ENCODE measurements around the gene TGFBR1. TPM values are rescaled to one million over a fixed set of nuclear protein-coding genes. Genes with fewer than 3 reads are reported as not detected.

Gene TGFBR1
- total RNA-seq, 1 donor from 2014 or later: 11.9 TPM

DNA sequence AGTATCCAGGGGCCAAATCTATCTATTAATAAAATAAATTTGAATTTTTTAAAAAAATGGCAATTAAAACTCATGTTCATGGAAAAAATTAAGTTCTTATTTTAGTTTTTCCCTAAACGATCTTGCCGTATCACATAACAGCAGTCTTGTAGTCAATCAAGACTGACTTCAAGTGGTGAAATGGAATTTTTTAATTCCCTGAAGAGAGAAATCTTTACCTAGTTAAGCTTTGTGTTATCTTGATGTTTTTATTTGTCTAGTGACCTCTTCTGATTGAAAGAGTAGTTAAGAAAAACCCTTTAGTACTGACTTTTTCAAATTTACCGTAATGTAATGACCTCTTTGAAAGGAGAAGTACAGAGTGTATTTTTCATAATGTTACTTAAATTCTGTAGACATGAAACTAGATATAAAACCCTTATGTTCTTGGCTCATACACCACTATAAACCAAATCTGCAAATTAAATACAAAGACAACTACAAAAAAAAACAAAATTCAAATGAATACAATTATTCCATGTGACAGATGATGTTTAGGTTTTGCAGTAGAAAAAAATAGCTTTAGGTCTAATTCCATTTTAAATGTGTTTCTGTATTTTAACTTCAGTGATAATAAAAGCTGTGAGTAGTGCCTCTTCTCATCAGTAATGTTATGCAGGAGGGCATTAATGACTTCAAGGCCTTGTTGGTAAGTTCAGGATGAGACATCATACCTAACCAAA is 19.8 kb downstream of the TGFBR1 start:
- DNase-seq (no peak), ATAC-seq (ENCODE audit: poor library complexity) (no peak)
- intact Hi-C loops (cut with DNase I): no loop called here

DNA sequence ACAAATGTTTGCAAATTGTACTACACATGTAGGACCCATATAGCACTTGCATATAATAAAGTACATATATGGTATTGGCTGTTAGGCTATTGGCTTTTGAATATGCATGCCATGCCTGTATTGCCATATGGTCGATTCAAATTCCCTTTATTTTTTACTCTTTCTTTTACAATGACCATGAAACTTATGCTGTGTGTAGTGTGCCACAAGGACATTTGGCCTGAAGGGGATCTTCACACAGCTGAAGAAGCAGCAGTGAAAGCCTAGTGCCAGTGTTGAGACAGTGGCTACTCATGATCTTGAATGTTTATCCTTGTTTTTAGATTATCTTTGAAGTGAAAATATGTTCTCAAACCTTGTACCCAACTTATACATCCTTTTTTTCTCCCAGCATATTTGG is 20.5 kb downstream of the TGFBR1 start:
- intact Hi-C loops (cut with DNase I): no loop called here
- DNase-seq (no peak), ATAC-seq (ENCODE audit: poor library complexity) (no peak)

DNA sequence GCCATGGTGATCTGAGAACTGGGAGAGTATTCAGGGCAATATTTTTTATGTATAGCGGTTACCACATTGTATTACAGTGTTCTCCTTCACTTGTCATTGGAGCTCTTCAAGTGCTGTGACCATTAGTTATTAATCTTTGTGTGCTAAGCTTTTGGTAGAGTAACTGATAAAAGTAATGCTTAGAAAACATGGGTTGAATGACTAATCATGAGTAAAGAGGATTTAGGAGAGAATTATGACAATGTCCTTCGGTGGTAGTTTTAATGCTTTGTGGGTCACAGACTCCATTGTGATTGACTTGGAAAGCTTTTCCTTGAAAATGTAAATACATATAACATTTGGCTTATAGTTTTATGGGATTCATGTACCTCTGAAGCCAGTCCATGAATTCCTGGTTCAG is 21.4 kb downstream of the TGFBR1 start:
- intact Hi-C loops (cut with DNase I): no loop called here

DNA sequence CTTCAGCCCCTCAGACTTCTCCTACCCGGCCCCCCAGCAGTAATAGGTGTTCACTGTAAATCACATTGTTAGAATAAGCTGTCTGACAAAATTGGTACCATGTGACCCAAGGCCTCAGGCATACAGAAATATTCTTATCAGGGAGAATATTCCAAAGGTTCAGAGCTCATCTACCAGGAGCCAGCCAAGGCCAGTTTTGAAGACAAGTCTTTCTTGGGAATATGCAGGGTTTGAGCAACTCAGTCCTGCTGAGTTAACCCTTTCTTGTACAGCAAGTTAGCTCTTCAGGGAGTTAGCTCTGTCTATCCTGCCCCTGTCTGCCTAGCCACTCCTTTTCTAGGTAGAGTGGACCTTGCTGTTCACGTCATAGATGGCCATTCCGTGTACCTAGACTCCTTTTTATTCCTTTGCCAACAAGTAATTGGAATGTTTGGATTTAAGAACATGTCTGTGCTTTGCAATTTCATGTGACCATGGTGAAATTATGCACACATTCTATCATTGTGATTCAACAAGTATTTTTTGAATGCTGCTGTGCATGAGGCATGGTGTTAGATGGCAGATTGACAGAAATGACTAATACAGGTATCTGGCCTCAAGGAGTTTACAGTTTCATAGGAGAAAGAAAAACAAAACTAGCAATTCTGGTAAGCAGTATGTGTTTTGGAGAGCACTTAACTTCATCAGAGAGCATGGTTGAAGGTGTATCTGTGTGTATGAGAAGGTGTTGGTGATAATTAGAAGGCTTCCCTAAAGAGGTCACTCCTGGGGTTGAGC is 22.6 kb downstream of the TGFBR1 start:
- DNase-seq (no peak), ATAC-seq (ENCODE audit: poor library complexity) (no peak)
- intact Hi-C loops (cut with DNase I): no loop called here

More for the DNA sequence above, 21.4 kb downstream of the TGFBR1 start:
- ATAC-seq (ENCODE audit: poor library complexity) (no peak), DNase-seq (no peak)

DNA sequence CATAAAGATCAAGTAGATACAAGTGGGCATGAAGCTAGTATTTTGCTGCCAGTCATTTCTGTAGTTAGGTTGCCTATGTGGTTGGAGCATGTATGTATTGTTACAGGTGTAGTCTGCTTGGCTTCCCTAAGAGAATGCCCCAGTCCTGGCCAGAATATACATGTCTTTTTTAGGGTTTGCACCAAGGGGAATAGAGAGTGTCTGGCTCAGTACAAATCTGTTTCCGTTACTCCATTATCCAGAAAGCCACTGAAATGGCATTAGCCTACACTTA is 23.2 kb downstream of the TGFBR1 start:
- ATAC-seq (ENCODE audit: poor library complexity) (no peak), DNase-seq (no peak)
- intact Hi-C loops (cut with DNase I): no loop called here

DNA sequence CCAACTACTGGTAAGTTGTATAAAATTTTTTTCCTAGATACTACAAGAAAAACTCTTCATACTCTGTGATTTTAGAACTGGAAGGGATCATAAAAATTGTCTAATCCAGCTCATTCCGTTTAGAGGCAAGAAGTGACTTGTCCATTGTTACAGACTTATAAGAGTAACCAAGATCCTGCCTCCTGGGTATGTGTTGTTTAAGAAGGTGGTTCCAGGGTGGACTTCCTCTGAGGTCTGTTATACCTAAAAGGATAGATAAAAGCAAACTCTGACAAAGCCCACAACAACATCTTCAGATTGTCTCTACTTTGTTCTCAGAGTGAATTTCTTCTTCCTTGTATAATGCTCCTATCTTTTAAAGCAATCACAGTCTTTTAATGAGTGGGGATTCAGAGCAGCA is 24.2 kb downstream of the TGFBR1 start:
- ATAC-seq (ENCODE audit: poor library complexity) (no peak), DNase-seq (no peak)

DNA sequence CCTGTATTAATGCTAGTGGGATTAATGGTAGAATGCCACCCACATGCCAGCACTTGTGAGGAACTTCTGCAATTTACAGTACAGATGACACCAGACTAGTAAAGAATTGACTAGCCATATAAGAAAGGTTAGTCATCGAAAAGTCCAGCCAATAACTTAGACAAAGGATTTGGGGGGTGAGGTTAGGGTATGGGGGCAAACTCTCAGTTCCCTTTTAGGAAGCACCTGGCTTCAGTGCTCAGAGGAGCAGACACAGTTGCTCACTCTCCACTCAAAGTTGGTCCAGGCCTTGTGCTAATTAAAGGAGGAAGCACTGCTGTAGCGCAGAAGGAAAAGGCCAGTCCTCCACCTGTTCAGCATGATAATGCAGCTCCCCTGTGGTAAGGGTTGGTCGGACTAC is 25.2 kb downstream of the TGFBR1 start:
- DNase-seq (no peak), ATAC-seq (ENCODE audit: poor library complexity) (no peak)
- intact Hi-C loops (cut with DNase I): loop anchor here (10.0 kb wide), 1 partner anchor 125 kb away; no protein-coding TSS in a partner anchor

More for the DNA sequence above, 24.2 kb downstream of the TGFBR1 start:
- intact Hi-C loops (cut with DNase I): no loop called here

DNA sequence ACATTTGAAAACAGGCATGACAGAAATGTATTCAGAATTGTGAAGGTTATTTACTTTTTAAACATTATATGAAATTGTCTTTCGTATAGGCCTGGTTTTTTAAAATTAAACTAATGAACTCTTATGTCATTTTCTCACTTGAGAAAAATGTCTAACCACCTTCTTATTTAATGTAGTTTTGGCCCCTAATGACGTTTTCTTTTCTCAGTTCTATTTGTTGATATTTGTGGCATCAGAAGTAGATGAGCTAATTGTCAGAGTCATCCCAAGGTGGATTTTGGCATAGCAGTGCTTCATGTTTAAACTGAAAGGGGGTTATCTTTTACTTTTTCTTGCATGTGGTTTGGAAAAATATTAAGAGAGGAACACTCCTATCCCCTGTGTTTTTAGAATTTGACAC is 28.2 kb downstream of the TGFBR1 start:
- intact Hi-C loops (cut with DNase I): loop anchor here (10.0 kb wide), 1 partner anchor 128 kb away; no protein-coding TSS in a partner anchor
- ATAC-seq (ENCODE audit: poor library complexity) (no peak), DNase-seq (no peak)

DNA sequence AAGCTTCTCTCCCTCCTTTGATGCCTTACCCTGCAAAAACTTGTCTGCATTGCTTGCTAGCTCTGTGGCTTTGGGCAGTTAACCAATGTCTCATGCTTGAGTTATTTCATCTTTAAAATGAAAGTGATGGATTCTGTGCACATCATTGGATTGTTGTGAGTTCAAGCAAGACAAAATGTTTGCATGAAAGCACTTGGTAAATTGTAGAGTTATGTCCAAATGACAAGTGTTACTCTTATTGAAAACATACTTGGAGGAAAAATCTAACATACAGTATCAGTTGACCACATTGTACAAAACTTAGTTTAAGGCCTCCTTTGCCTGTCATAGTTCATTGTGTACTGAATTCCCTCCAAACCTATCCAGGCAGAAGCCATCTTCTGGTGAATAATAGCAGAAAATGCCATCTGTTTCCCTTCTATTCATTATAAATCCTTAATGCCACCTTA is 30.0 kb downstream of the TGFBR1 start:
- intact Hi-C loops (cut with DNase I): loop anchor here (10.0 kb wide), 1 partner anchor 130 kb away; no protein-coding TSS in a partner anchor
- DNase-seq (no peak), ATAC-seq (ENCODE audit: poor library complexity) (no peak)

DNA sequence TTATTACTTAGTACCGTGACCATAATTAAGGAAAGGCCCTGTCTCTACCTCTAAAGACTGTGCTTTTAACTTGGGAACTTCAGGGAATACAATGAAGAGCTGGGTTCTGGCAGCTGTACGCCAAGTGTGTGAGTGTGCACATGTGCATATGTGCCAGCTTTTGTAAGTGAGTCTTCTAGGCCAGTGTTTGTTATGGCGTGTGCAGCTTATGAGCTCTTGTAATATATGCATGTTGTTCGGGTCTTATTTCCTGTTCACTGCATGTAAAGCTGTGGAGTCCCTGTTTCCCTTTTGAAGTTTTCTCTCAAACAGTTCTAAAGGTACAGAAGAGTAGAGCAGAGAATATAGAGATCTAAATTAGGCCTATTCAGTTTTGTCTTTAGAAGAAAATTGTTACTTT is 30.5 kb downstream of the TGFBR1 start:
- DNase-seq (no peak), ATAC-seq (ENCODE audit: poor library complexity) (no peak)
- intact Hi-C loops (cut with DNase I): loop anchor here (10.0 kb wide), 1 partner anchor 131 kb away; no protein-coding TSS in a partner anchor

DNA sequence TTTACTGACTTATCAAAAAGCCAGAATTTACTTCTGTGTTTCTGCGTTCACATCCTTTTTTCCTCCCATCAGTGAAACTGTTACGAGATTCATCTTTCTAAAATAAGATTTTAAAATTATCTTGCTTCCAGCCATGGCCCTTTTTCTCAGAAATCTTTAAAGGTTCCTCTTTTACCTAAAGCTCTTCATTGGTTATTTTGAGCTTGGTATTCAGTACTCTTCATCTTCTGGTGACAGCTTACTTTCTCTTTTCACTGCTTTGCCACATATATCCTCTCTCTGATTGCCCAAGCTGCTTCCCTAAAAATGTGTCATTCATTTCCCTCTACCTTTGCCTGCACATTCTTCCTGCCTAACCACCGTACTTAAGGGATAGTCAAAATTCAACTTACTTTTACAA is 32.3 kb downstream of the TGFBR1 start:
- no peak for DNase-seq
- ATAC-seq (ENCODE audit: poor library complexity): no peak
- intact Hi-C loops (cut with DNase I): loop anchor here (10.0 kb wide), 1 partner anchor 132 kb away; no protein-coding TSS in a partner anchor

DNA sequence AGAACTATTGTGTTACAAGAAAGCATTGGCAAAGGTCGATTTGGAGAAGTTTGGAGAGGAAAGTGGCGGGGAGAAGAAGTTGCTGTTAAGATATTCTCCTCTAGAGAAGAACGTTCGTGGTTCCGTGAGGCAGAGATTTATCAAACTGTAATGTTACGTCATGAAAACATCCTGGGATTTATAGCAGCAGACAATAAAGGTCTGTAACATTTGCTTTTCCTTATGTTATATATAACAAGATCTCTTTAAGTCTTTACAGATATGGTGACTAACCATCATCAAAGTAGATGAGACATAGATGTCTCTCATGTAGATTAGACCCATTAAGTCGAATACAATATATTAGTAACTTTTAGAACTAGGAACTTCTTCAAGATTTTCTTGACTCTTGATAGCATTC is 33.0 kb downstream of the TGFBR1 start:
- DNase-seq (no peak), ATAC-seq (ENCODE audit: poor library complexity) (no peak)
- intact Hi-C loops (cut with DNase I): loop anchor here (10.0 kb wide), 1 partner anchor 133 kb away; no protein-coding TSS in a partner anchor

DNA sequence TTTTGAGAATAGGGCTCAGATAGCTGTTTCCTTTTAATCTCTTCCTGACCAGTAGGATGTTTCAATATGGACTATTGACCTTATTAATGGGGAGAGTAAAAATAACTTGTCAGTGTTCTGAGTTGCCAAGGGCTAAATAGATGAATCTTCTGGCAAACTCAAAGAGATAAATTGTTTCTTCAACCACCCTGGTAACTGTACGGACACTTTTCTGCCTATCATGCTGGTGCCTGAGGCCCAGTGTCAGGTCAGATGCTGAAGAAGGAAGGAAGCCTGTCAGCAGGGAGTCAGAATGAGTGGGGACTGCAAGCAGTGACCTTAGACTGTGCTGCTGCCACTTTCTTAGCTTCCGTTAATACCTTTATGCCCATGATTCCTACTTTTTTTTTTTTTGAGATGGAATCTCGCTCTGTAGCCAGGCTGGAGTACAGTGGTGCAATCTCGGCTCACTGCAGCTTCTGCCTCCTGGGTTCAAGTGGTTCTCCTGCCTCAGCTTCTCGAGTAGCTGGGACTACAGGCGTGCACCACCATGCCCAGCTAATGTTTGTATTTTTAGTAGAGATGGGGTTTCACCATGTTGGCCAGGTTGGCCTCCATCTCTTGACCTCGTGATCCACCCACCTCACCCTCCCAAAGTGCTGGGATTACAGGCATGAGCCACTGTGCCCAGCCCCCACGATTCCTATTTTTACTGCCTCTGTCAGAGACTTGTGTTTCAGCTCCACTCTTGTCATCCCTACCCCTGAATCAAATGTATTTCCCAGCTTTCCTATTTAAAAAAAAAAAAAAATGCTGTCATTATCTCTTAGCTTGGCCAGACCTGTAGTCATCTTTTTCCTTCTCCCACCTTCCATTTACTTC is 33.7 kb downstream of the TGFBR1 start:
- no peak for ATAC-seq (ENCODE audit: poor library complexity)
- DNase-seq: no peak
- intact Hi-C loops (cut with DNase I): loop anchor here (10.0 kb wide), 1 partner anchor 134 kb away; no protein-coding TSS in a partner anchor

DNA sequence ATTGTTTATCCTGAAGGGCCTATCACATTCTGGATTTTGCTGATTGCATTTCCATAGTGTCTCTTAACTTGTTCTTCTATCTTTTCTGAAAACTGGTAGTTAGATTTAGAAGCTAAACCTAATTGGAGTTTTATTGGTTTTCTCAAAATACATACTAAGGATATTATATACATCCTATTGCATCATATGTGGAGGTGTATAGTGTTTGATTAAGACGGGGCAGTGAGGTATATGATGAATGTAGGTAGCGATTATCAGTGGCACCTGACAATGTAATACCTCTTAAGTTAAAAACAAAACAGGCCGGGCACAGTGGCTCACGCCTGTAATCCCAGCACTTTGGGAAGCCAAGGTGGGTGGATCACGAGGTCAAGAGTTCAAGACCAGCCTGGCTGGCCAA is 35.0 kb downstream of the TGFBR1 start:
- no peak for DNase-seq
- intact Hi-C loops (cut with DNase I): loop anchor here (2.0 to 10.0 kb wide), 3 partner anchors 135 to 293 kb away; no protein-coding TSS in a partner anchor
- no peak for ATAC-seq (ENCODE audit: poor library complexity)

DNA sequence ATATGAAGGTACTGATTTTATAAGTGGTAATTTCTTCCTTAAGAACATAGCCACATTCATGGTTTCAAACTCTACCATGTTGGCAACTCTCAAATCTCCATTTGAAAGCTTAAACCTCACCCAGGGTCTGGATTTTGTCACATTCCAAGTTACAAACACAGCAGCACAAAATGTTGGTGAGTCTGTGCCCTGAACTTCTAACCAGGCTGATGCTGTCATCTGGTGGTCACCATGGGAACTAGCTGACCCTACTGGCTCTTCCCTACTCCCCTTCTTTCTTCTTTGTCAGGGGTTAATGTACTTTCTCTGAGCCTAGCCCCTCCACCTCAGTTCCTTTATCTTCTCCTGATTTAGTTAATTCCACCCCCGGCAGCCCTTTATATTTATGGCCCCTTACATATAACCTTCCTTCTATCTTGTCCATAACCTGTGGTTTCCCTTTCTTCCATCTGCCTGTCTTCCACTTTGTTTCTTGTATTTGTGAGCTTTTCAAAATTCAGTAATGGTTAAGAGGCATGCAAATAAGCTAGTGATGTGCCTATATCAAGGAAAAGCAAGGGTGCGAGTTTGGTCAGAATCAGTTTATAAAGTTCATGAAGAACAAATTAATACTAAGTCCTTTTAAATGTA is 35.9 kb downstream of the TGFBR1 start:
- ATAC-seq (ENCODE audit: poor library complexity) (peak; percentile 90), DNase-seq (no peak)
- intact Hi-C loops (cut with DNase I): loop anchor here (2.0 to 5.0 kb wide), 2 partner anchors 280 to 293 kb away; no protein-coding TSS in a partner anchor

DNA sequence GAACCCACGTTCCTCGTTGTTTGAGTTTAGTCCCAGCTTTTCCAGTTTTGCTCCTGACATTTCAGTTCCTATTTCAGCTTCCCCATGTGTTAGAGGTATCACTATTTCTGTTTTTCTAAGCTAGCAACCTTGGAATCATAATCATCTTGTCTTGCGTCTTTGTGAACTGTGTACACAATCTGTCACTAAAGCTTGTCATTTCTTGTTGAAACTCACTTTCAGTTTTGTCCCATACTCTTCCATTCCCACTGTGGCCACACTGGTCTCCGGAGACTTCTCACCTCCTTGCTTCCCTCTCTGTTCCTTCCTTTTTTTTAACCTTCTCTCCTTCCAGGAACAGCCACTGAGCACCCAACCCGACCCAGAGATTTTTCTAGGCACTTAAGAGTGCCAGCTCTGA is 36.9 kb downstream of the TGFBR1 start:
- DNase-seq (no peak), ATAC-seq (ENCODE audit: poor library complexity) (no peak)
- intact Hi-C loops (cut with DNase I): loop anchor here (2.0 to 5.0 kb wide), 2 partner anchors 281 to 295 kb away; no protein-coding TSS in a partner anchor

DNA sequence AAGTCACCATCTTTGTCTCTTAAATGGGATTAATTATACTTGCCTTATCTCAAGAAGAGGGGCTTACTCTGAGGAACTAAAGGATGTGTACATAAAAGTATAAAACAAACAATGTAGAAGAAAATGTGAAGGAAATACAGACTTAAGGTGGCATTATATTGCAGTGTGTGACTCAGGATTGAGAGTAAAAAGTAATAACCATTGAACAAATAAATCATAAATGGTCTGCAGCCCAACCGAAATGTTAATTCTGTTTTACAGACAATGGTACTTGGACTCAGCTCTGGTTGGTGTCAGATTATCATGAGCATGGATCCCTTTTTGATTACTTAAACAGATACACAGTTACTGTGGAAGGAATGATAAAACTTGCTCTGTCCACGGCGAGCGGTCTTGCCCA is 37.4 kb downstream of the TGFBR1 start:
- no peak for DNase-seq
- ATAC-seq (ENCODE audit: poor library complexity): no peak
- intact Hi-C loops (cut with DNase I): loop anchor here (5.0 kb wide), 1 partner anchor 295 kb away; no protein-coding TSS in a partner anchor

DNA sequence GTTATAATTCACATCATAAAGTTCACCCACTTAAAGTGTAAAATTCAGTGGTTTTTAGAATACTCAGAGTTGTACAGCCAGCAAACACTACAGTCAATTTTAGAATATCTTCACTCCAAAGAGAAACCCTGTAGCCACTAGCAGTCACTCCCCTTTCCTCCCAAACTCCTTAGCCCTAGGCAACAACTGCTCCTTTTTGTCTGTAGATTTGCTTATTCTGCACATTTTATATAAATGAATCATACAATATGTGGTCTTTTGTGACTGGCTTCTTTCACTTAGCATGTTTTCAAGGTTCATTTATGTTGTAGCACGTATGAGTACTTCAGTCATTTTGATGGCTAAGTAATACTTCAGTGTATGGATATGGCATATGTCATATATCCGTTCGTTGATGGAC is 38.7 kb downstream of the TGFBR1 start:
- intact Hi-C loops (cut with DNase I): loop anchor here (5.0 kb wide), 1 partner anchor 296 kb away; no protein-coding TSS in a partner anchor
- ATAC-seq (ENCODE audit: poor library complexity) (no peak), DNase-seq (no peak)
